HG02938 (cell line): ENCODE results near the gene LINGO1.

Experiments used
- ATAC-seq: cut with Tn5 transposase; IDR thresholded peaks from one replicate; pipeline ENCODE4 v1.9.1; 2021; ENCODE audit warnings: mild to moderate bottlenecking, moderate library complexity; ENCODE audit not compliant: unreplicated experiment

The LINGO1 gene

GRCh38 chr15:77657634-77658238 lies 25.0 kb upstream of the LINGO1 start:
- ATAC-seq: no peak

DNA sequence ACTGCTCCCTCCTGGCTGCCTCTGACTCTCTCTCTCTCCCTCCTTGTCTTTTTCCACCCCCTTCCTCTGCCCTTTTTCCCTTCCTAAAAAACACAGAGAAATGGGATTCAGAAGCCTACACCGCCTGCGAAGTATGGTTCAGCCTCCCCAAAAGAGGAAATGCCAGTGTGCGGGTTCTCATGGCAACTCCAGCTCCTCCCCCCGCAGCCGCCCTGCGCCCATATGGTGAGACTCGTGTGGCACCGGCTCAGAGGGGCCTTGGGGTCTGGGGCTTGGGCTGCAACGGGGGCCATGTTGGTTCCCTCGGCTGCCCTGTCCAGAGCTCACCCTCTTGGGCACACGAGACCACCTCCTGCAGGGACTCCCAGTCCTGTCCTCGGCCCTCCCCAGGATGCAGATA lies 23.6 kb upstream of the LINGO1 start:
- no peak for ATAC-seq

- no peak for ATAC-seq
Observed at GRCh38 chr15:77654975-77655374, 22.3 kb upstream of the LINGO1 start.

GRCh38 chr15:77653832-77654480 lies 21.2 kb upstream of the LINGO1 start:
- no peak for ATAC-seq

DNA sequence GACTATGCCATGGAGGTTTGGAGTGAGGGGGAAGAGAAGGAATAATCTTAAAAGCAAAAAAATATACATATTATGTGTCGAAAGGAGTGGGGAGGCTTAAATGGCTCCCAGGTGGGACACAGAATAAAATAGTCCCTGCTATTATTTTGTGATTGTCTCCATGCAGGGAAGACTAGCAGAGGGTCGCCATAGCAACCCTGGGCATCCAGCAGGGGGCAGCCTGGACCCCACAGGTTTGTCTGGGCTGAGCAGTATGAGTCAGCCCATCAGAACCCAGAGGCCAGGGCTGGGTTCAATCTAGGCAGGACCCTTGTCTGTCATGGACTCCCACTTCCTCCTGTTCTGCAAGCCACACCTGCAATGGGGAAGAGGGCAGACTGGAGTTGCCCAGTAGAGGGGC lies 17.6 kb upstream of the LINGO1 start:
- ATAC-seq: no peak

DNA sequence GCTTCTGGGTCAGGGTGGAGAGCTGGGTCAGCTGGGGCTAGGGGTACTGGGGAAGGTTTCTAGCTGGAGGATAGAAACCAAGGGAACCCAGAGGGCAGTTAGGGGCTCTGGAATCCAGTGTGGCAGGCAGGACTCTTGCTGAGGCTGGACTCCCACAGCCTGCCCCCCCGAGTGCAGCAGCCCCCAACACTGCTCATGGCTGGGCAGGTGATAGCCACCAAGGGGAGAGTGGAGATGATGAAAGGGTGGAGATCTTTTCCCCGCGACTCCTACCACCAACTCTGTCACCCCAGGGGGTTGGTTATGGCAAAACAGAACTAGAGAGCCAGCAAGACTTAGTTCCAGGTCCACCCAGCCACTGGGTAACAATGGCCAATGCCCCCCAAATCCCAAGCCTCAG lies 16.9 kb upstream of the LINGO1 start:
- ATAC-seq: no peak

GRCh38 chr15:77649017-77649416 lies 16.3 kb upstream of the LINGO1 start:
- ATAC-seq: no peak

DNA sequence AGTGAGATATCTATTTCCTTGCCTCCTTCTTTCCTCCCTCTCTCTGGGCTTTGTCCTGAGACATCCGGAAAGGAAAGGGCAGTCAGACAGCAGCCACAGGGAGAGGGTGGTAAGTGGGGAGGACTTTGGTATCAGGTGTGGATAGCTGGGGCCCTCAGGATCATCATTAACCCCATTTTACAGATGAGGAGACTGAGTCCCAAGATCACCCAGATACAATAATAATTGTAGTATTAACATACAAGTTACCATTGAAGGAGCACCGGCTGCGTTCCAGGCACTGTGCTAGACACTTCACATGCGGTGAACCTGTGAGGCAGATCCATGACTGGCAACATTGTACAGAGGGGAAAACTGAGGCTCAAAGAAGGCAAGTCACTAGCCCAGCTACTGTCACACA lies 15.2 kb upstream of the LINGO1 start:
- no peak for ATAC-seq

DNA sequence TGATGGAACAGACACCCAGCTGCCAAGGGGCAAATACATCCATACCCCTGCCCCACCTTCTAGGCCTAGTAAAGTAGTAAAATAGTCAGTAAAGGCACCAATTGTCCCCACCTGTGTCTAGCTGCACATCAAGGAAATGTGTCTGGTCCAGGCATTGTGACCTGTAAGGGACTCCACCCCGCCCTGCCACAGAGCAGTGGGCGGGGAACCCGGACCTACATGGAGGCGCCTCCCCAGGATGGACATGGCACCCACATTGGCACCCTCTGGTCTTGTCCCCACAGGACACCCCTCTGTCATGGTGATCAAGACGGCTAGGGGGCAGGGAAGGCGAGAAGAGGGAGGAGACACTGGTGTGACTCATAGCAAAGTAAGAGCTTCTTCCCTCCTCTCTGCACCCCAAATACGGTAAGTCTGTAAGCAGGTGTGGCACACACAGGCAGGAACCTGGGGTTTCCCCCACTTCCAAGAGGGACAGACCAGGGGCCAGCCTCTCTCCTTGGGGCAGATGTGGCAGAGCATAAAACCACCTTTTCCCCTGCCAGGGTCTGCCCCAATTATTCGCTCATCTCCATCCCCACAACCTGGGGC lies 13.5 kb upstream of the LINGO1 start:
- ATAC-seq: no peak

- ATAC-seq: no peak
Observed at GRCh38 chr15:77645602-77646001, 12.9 kb upstream of the LINGO1 start.

DNA sequence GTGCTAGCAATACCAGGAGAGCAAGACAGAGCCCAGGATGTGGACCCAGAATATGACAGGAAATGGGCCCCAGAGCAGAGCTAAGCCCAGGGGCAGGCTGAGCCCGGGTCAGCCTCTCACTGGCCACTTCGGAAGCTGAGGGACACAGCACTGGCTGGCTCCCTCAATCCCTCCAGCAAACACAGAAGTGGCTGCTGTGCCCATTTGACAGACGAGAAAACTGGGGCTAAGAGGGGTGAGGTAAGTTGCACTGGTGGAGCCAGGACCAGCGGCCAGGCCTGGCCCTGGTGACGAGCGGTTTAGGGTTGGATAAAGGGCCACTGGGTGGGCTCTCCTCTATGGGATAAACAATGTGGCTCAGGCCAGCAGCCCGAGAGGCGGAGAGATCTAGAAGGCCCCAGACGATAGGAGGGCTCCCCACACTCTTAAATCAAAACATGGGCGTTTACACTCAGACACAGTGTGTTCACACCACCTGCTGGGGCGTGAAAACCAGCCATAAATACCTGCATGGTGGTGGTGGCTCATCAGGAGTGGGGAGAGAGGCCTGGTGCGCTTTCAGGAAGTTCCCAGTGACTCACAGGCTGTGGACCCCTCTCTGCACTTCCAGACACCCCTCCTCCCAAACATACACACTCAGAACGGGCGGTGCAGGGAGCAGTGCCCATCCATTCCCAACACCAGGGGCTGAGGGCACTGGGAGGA lies 12.0 kb upstream of the LINGO1 start:
- no peak for ATAC-seq

DNA sequence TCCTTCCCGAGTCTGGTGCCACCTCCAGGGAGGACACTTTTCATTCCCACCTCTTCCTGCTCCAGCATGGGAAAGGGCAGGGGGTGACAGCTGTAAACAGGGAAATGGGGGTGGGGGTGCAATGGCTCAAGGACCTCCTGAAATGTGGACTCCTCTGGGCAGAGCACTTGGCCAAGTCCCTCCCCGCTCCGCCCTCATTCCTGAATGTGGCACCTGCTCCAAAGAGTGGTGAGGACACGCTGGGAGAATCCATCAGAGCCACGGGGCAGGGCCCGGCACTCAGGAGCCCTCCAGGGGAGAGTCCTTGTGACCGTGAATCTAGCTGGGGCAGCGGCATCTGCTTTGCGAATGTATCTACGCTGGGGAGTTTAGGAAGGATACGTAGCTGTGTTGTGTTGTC lies 11.1 kb upstream of the LINGO1 start:
- ATAC-seq: no peak

GRCh38 chr15:77642793-77643430 lies 10.2 kb upstream of the LINGO1 start:
- no peak for ATAC-seq

DNA sequence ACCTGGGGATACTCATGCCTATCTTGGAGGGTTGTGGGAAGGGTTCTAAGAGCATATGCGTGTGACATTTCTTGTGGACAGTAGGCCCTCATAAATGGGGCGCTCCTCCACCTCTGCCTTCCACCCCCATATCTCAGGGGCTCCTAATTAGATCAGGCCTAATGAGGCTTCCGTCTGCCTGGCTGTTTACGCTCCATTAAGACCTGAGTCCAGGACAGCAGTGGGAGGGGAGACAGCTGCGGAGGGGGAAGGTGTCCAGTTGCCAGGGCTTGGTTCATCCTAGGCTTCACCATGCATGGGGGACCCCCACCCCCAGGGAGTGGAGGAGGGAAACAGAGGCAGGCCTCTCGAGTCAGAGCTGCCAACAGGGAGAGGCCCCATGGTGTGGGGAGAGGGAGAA lies 9.3 kb upstream of the LINGO1 start:
- no peak for ATAC-seq

- ATAC-seq: no peak
Observed at GRCh38 chr15:77640615-77641014, 7.9 kb upstream of the LINGO1 start.

DNA sequence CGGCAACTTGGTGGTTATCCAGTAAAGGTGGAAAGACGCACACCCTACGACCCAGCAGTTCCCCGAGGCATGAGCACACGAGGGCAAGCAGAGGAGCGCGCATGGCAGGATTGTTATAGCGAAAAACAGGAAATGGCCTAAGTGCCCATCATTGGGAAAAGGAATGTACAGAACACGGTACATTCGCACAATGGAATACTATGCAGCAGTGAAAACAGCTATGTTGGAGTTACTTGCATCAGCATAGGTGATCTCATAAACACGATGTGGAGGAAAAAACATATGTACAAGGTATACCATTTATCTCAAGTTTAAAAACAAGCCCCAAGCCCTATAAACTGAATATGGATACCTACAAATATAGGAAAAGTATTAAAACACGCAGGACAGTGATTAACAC lies 6.7 kb upstream of the LINGO1 start:
- no peak for ATAC-seq

DNA sequence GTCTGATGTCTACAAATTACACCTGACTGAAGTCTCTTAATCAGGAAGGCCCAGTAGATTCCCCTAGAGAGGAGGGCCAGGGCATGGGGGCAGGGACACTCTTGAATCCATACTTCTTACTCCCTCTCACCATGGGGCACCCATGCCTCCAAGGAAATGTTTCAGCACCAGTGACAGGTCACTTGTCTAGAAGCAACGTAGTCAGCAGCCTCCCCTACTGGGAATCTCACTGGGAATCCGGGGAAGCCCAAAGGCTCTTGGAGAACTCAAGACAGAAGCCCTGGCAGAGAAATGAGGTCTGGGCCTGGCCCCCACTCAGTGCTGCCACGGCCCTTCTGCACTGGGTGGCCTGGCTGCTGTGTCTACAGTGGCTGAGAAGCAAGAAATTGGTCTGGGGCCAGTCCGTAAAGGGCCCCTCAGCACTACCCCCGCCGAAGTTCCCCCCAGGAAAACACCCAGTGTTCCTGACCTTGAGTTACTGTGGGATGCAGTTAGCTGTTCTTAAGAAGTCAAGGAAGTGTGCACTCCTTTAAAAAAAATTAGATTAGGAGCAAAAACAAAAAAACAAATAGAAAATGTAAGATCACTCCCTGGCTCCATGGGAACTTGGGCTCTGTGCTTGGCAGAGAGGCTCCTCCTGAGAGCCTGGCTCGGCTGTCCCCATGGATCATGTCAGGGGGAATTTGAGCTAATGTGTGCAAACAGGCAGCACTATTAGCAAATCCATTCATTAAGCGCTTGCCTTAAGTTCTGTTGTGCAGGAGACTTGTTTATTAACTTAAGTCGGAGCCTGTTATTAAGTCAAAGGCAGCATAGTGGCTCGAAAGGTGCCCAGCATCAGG lies 5.4 kb upstream of the LINGO1 start:
- no peak for ATAC-seq

- no peak for ATAC-seq
Observed at GRCh38 chr15:77636209-77636608, 3.5 kb upstream of the LINGO1 start.

DNA sequence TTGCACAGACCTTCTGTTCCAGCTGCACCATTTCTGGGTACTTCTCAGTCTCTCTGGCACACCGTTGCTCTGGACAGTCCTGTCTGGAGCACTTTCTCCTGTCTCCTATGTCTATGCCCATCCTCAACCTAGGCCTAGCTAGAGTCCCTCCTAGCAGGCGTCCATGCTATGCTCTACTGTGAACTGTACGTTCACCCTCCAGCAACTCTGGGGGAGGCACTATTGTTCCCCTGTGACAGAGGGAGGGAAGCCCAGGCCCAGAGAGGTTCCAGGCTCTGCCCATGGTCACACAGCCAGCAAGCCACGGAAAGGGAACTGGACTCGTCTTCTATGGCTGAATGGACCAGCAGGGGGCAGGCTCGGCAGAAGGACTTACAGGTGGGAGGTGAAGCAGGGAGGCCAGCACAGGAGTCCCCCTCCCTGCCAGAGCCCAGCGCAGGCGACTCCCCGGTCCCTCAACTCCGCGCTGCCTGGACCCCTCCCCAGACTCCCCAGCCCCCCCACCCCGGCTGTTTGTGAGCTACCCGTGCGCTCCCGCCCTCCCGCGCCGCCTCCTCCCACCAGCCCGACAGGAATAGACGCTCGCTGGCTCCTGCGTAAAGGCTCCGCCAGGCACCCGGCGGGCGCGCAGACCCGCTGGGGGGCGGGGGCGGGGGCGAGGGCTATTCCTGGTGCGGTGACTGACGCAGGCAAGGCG lies 1.7 kb upstream of the LINGO1 start:
- ATAC-seq: no peak

DNA sequence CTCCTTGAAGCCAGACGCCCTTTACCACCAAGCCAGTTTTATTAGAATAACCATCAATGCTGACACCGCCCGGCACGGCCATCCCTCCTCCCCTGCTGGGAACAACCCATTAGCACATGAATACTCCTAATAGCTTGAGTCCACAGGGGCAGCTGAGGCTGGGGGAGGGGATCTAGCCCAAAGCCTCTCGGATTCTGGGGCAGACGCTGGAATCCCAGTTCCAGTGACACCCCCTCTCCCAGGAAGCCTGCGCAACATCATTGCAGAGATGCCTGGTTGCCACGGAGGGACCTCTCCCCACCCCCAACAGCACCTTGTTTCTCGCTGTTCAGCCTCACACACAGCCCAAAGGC lies 1.2 kb upstream of the LINGO1 start:
- ATAC-seq: no peak
